ENCODE results near the gene ABCA9.
"Not testable (repeated sequence)": the region's sequence is repeated elsewhere in the genome, so short reads cannot be mapped to it uniquely, and the experiment has no call there.

The ABCA9 gene

DNA sequence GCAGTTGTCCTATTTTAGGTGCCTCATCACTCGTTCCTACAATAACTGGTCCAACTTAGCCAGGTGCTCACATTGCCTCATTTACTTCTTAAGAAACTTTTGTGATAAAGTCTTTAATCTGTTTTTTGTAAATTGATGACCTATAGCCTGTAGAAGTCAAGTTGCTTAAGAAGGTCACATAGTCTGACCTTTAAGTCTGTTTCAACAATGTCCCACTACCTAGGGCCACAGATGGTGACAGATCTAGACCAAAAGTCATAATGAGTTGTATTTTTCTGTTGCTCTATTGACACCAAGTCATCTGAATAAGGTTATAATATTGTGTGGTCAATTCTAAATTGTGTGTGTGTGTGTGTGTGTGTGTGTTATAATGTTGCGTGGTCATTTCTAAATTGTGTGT lies 45.1 kb downstream of the ABCA9 start:
- ATAC-seq: no peak
- H3K27me3 Mint-ChIP-seq: no peaks in the 10 kb centered on the region

DNA sequence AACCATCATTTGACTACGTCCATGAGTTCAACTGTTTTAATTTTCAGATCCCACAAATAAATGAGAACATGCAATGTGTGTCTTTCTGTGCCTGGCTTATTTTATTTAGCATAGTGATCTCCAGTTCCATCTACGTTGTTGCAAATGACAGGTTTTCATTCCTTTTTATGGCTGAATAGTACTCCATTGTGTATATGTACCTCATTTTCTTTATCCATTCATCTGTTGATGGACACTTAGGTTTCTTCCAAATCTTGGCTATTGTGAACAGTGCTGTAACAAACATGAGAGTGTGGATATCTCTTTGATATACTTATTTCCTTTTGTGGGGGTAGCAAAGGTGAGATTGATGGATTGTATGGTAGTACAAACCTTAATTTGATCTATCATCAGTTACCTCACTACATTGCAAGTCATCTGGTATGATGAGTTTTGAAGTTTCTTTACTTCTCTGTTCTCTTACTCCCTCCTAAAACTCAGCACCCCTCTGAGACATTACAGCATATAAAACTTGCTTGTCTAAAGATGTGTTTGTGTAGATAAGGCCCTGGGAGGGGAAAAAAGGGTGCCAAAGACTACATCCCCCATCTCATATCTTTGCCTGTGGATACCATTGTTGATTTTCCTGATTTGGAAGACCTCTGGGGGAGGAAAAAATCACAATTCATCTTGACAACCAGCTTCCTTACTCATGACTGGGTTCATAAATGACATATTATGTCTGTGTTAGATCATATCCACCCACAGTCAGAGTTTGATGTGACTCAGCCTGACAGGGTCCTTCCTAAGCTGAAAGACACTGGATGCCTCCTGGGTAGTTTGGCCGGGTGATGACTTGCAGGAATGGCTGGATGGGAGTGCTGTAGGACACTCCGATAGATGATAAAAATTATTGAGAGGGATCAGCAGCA lies 47.6 kb downstream of the ABCA9 start:
- DNase-seq (no peak), ATAC-seq (no peak)
- H3K4me1 Mint-ChIP-seq: no peaks in the 10 kb centered on the region
- no peaks in the 10 kb centered on the region for H3K9me3 Mint-ChIP-seq
- H3K27me3 Mint-ChIP-seq: no peaks in the 10 kb centered on the region
- H3K4me3 Mint-ChIP-seq: no peak overlapping the region
- H3K27ac Mint-ChIP-seq: no peak overlapping the region

More for the DNA sequence above, 45.1 kb downstream of the ABCA9 start:
- Mint-ChIP-seq H3K27ac (no peak overlapping the region), H3K4me1 (no peaks in the 10 kb centered on the region), H3K9me3 (no peaks in the 10 kb centered on the region), H3K4me3 (no peak overlapping the region)
- no peak for DNase-seq

DNA sequence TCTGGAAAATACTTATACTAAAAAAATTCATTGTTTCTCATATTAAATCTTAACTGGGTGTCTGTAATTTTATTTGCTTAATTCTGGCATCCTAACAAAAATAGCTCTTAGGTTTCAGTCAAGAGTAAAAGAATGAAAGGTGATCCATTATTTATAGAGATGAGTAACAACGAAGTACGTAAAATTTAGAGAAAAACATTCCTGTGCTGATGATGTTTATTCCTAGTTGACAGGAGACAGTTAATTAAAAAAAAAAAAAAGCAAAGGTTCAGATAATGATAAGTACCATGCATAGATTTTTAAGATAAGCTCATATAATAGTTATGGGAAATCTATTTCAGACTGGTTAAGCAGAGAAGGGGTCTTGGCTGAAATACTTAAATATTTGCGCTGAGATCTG lies 50.8 kb downstream of the ABCA9 start:
- H3K4me1 Mint-ChIP-seq: no peaks in the 10 kb centered on the region
- no peaks in the 10 kb centered on the region for H3K27me3 Mint-ChIP-seq
- no peak for DNase-seq
- peaks cover 0 to 4% of the 10 kb centered on the region in 2 donors for H3K9me3 Mint-ChIP-seq
- no peak for ATAC-seq
- no peak overlapping the region for H3K4me3 Mint-ChIP-seq
- no peak overlapping the region for H3K27ac Mint-ChIP-seq

DNA sequence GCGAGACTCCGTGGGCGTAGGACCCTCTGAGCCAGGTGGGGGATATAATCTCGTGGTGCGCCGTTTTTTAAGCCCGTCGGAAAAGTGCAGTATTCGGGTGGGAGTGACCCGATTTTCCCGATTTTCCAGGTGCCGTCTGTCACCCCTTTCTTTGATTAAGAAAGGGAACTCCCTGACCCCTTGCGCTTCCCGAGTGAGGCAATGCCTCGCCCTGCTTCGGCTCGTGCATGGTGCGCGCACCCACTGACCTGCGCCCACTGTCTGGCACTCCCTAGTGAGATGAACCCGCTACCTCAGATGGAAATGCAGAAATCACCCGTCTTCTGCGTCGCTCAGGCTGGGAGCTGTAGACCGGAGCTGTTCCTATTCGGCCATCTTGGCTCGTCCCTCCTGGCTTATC lies 56.0 kb downstream of the ABCA9 start:
- not testable (repeated sequence) for H3K4me1 Mint-ChIP-seq, ATAC-seq, H3K27me3 Mint-ChIP-seq, H3K4me3 Mint-ChIP-seq, H3K27ac Mint-ChIP-seq, DNase-seq, H3K9me3 Mint-ChIP-seq

DNA sequence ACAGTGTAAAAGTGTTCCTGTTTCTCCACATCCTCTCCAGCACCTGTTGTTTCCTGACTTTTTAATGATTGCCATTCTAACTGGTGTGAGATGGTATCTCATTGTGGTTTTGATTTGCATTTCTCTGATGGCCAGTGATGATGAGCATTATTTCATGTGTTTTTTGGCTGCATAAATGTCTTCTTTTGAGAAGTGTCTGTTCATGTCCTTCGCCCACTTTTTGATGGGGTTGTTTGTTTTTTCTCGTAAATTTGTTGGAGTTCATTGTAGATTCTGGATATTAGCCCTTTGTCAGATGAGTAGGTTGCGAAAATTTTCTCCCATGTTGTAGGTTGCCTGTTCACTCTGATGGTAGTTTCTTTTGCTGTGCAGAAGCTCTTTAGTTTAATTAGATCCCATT lies 61.0 kb downstream of the ABCA9 start:
- H3K27me3 Mint-ChIP-seq, DNase-seq, H3K9me3 Mint-ChIP-seq, H3K4me3 Mint-ChIP-seq, H3K4me1 Mint-ChIP-seq, H3K27ac Mint-ChIP-seq, ATAC-seq: not testable (repeated sequence)

DNA sequence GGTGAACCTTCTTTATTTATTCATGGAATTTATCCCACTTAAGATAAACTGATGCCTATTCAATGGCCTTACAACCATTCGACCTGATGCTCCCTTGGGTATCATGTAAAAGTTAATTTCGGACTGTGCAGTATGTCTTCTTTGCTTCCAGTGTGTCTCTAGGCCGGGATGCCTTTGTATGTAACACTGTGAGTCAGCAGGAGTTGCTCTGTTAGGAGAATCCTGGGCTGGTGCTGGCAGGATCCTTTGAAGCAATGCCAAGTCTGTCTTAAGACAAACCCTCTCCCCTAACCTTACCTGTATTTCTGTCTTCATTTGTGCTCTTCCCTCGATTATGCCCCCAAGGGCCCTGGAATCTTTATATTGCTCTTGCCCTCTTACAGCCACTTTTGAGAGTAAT lies 67.6 kb downstream of the ABCA9 start:
- Mint-ChIP-seq H3K4me1 (no peaks in the 10 kb centered on the region), H3K9me3 (no peaks in the 10 kb centered on the region), H3K27ac (no peak overlapping the region), H3K27me3 (no peaks in the 10 kb centered on the region), H3K4me3 (no peak overlapping the region)
- DNase-seq (no peak), ATAC-seq (no peak)

DNA sequence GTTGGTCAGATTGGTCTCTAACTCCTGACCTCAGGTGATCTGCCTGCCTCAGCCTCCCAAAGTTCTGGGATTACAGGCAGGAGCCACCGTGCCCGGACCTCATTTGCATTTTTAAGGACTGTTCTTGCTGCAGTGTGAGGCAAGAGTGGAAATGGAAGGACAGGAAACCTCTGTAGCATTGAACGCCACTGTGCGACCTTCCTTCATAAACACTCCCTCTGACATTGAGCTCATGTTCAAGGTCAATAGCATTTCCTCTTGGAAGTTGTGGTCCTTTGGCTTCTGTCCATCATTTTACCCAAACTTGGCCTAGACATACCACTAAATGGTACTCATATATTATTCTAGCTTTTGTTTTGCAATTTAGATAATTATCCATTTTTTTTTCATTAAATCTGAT lies 72.8 kb downstream of the ABCA9 start:
- Mint-ChIP-seq H3K9me3 (no peaks in the 10 kb centered on the region), H3K27ac (no peak overlapping the region), H3K4me3 (no peak overlapping the region), H3K4me1 (no peaks in the 10 kb centered on the region), H3K27me3 (no peaks in the 10 kb centered on the region)
- no peak for DNase-seq
- no peak for ATAC-seq

DNA sequence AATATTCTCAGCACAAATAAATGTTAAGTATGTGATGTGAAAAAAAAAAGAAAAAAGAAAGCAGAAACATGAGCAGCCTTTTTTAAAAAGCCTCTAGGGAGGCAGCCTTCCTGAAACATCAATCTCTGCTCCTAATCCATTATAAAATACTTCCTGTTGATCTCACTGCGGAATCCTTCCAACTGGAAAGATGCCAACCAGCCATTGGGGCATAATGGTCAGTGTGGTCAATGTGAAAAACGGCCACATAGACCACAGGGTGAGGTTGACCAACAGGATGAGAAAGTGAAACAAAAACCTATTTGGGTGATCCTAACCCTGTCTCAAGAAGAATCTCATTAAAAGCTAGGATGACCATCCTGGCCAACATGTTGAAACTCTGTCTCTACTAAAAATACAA lies 79.4 kb downstream of the ABCA9 start:
- ATAC-seq (no peak), DNase-seq (no peak)
- Mint-ChIP-seq H3K27me3 (no peaks in the 10 kb centered on the region), H3K4me1 (no peaks in the 10 kb centered on the region), H3K27ac (no peak overlapping the region), H3K4me3 (no peak overlapping the region), H3K9me3 (no peaks in the 10 kb centered on the region)

DNA sequence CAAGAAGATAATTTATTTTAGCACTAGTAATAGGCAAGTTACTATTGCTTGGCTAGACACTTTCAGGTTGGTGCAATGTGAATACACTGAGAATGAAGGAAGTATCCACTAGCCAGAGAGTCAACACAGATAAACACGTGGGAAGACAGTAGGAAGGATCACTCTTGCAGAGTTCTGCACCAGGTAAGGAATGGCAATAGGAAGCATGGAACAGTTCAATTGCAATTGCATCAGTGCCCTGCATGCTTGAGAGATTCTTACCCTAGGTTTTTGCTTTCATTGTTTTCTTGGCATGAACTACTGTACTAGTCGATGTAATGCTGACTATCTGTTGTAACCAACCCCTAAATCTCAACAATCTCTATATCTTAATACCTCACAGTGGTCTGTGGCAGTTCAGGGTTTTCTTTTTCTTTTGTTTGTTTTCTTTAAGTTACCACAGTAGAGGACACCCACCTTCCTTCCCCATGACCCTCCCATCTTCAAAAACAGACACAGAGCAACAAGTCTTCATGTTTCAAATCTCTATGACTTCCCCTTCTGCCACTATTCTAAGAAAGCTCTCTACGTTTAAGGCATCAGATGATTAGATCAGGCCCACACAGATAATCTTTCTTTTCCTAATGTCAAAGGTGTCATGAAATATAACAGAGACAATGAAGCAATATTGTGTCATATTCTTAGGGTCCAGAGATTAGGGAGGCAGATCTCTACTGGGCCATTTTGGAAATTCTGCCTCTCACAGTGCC lies 87.5 kb downstream of the ABCA9 start:
- H3K4me1 Mint-ChIP-seq: no peaks in the 10 kb centered on the region
- H3K27me3 Mint-ChIP-seq: no peaks in the 10 kb centered on the region
- no peak overlapping the region for H3K4me3 Mint-ChIP-seq
- no peak for ATAC-seq
- no peak overlapping the region for H3K27ac Mint-ChIP-seq
- H3K9me3 Mint-ChIP-seq: no peaks in the 10 kb centered on the region
- no peak for DNase-seq

DNA sequence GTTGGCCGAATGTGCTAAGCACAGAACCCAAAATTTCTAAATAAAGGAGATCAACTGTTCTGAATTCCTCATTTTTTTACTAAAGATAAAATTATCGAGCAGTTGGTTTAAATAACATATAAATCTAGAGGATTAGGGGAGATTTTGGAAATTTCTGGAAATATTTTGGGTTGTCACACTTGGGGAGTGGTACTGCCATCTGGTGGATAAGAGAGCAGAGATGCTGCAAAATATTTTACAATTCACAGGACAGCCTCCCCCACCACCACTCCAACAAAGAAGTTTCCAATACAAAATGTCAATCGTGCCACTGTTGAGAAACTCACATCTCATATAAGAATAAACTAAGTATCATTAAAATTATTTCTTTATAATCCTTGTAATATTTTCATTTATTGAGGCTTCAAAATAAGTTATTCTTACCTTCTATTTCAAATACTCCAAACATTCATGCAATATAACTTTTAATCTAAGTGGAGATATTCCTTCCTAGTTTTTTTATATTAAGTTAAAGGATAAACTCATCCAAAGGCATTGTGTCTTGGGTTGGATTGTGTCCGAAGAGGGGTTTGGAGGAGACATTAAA lies 88.5 kb downstream of the ABCA9 start:
- H3K27me3 Mint-ChIP-seq: no peaks in the 10 kb centered on the region
- no peak overlapping the region for H3K27ac Mint-ChIP-seq
- ATAC-seq (no peak), DNase-seq (no peak)
- H3K4me1 Mint-ChIP-seq: no peaks in the 10 kb centered on the region
- no peaks in the 10 kb centered on the region for H3K9me3 Mint-ChIP-seq
- H3K4me3 Mint-ChIP-seq: no peak overlapping the region

DNA sequence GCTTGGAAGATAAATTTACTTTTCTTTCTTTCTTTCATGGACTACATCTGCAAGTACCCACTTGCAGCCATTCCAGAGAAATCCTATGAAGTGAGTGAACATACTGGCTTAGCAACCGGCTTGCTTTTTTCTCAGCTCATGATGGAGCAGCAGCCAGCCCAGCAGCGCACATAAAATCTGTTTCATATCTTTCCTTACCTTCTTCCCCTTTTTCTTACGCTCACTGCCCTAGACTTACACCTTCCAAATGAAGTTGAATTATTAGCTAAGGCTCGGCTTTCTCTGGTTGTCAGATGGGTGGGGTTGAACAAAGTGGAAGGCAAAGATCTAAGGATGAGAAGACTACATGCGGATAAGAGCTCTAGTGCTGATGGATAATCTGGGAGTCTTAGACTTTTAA lies 91.6 kb downstream of the ABCA9 start:
- Mint-ChIP-seq H3K9me3 (peaks cover 6% of the 10 kb centered on the region in 2 donors), H3K27me3 (no peaks in the 10 kb centered on the region), H3K4me1 (no peaks in the 10 kb centered on the region), H3K4me3 (no peak overlapping the region), H3K27ac (no peak overlapping the region)
- ATAC-seq: no peak
- no peak for DNase-seq

DNA sequence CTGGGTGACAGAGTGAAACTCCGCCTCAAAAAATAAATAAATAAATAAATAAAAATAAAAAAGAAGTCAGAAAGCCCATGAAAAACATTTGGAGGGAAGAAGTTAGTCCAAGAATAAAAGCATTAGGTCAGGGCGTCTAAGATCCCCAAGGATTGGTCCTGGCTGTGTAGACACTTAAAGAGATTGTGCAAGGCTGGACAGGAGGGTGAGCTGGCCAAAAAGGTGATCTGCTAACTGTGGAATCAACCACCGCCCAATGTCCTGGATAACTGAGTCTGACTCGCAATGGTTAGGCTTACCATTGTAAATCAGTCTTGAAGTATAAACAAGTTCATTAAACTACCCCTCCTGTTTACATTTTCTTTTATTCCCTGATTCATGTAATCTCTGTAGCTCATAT lies 96.8 kb downstream of the ABCA9 start:
- Mint-ChIP-seq H3K9me3 (peaks cover 6 to 11% of the 10 kb centered on the region in 2 donors), H3K4me3 (no peak overlapping the region), H3K4me1 (no peaks in the 10 kb centered on the region), H3K27me3 (no peaks in the 10 kb centered on the region), H3K27ac (no peak overlapping the region)
- ATAC-seq: no peak
- DNase-seq: no peak

DNA sequence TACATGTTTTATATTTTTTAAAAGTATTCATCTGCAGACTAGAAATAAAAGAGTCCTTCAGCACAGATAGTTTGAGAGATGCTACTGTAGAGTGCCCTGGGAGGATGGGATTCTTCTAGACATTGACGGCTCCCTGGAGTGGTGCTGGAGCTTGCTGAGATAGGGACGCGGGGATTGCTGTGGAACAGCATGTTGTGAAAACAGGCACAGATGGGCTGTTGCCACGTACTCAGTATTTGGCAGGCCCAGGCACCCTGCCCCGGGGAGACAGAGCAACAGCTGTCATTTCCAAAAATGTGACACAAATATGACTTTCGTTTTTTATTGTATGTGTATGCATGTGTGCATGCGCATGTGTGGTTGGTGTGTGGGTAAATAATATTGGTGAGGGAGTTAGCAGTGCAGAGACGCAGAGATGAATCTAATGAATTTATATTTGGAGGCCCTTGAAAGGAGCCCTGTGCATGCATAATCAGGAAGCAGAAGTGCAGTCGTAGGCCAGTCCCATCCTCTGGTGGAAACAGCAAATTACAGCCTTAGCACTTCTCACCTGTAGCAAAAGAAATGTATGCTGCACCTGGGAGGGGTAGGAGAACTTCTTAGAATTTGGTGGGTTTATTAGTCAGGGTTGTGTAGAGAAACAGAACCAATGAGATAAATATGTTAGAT lies 99.4 kb downstream of the ABCA9 start:
- H3K27me3 Mint-ChIP-seq: no peaks in the 10 kb centered on the region
- no peaks in the 10 kb centered on the region for H3K4me1 Mint-ChIP-seq
- DNase-seq (no peak), ATAC-seq (no peak)
- no peak overlapping the region for H3K4me3 Mint-ChIP-seq
- peaks cover 3 to 9% of the 10 kb centered on the region in 2 donors for H3K9me3 Mint-ChIP-seq
- no peak overlapping the region for H3K27ac Mint-ChIP-seq

DNA sequence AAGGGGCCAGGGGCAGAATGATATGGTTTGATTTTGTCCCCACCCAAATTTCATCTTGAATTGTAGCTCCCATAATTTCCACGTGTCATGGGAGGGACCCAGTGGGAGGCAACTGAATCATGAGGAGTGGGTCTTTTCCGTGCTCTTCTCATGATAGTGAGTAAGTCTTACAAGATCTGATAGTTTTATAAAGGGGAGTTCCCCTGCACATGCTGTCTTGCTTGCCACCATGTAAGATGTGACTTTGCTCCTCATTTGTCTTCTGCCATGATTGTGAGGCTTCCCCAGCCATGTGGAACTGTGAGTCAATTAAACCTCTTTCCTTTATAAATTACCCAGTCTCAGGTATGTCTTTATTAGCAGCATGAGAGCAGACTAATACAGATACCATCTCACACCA lies 101.6 kb downstream of the ABCA9 start:
- not testable (repeated sequence) for H3K9me3 Mint-ChIP-seq, ATAC-seq, DNase-seq, H3K27ac Mint-ChIP-seq, H3K27me3 Mint-ChIP-seq, H3K4me3 Mint-ChIP-seq, H3K4me1 Mint-ChIP-seq

DNA sequence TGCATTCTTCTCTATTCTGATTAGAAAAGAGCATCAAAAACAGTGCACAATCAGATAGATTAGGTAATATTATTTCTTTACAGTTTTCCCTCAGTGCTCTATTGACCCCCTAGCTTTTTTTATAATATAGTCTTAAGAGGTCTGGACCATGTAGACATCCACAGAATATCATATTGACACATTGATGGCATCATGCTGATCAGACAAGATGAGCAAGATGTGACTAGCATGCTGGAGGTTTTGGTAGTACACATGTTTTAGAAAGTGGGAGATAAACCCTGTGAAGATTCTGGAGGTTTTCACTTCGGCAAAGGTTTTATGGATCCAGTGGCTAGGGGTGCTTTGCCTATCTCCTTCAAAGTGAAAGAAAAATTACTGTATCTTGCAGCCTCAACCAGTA lies 102.8 kb downstream of the ABCA9 start:
- ATAC-seq: peak; percentile 49
- H3K4me3 Mint-ChIP-seq: no peak overlapping the region

More for the DNA sequence above, 102.8 kb downstream of the ABCA9 start:
- Mint-ChIP-seq H3K4me1 (no peaks in the 10 kb centered on the region), H3K27me3 (no peaks in the 10 kb centered on the region), H3K27ac (no peak overlapping the region), H3K9me3 (no peaks in the 10 kb centered on the region)
- DNase-seq: no peak
